ENCODE results near the gene SLC13A5. TPM values are rescaled to one million over a fixed set of nuclear protein-coding genes. Genes with fewer than 3 reads are reported as not detected.

The SLC13A5 gene
- total and polyA plus RNA-seq, 9 of the 15 experiments (the other 6 are each of a cell fraction or from before 2014, with no cell fraction given) = 0.04 TPM; not detected in 8

DNA sequence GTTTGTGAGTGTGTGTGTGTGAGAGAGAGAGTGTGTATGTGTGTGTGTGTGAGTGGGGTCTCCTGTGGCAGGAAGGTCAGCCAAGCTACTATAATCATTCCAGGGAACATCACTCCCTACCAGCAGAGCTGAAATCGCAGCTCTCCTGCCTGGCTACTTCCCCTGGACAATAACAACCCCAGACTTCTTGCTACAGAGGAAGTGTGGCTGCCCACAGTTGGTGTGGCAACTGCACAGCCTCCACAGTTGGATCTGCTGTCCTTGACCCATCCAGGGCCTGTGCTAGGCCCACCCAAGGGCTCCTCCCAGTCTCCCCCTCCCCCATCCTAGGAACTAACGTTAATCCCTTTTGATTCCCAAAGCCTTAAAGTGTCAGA is 1.5 kb downstream of the SLC13A5 start:
- H3K9me3 ChIP-seq (replicated peaks; ENCODE audit: control insufficient read depth, insufficient read depth, low read depth, low read length) = no peaks in the 10 kb centered on the region
- H3K79me2 ChIP-seq (ENCODE audit: control insufficient read depth, insufficient read depth, low read length) = no peaks in the 10 kb centered on the region
- no peak for ATAC-seq
- TF ChIP-seq BACH1 (tag; IDR thresholded peaks at IDR 0.05) (no peak), GABPB1 (CRISPR knock-in tag; IDR thresholded peaks at IDR 0.05) (no peak), POLR3A (IDR thresholded peaks at IDR 0.05; ENCODE audit: borderline replicate concordance, extremely low read depth, insufficient read depth, insufficient read length) (no peak)
- no peaks in the 10 kb centered on the region for H4K20me1 ChIP-seq (replicated peaks; ENCODE audit: control insufficient read depth, insufficient read depth, low read length)
- H3K9ac ChIP-seq (ENCODE audit: insufficient read depth in 1 of 2, low read depth in 2 of 2, low read length in 2 of 2) = no peak overlapping the region
- H3K27ac ChIP-seq (ENCODE audit: extremely low read depth, low read depth, low read length) = no peak overlapping the region
- no peak overlapping the region for H2AFZ ChIP-seq (ENCODE audit: low read depth, low read length)
- WGBS (ENCODE audit: insufficient coverage, low coverage, missing lambda C conversion rate) = 0% methylated on average over 2 of the region's 2 CpGs
- in situ Hi-C loops (cut with MboI) (no loop called here), intact Hi-C loops (cut with micrococcal nuclease) (no loop called here)
- H3K4me3 ChIP-seq = no peak overlapping the region
- H3K36me3 ChIP-seq (ENCODE audit: control insufficient read depth, insufficient read depth, low read length) = no peaks in the 10 kb centered on the region
- peaks cover 0 to 27% of the 10 kb centered on the region in 2 experiments; a peak in 2 of 5 replicates for H3K27me3 ChIP-seq (ENCODE audit: control insufficient read depth in 2 of 2, insufficient read depth in 2 of 2, low read length in 2 of 2)
- H3K9me1 ChIP-seq (ENCODE audit: control insufficient read depth, insufficient read depth, low read length) = no peaks in the 10 kb centered on the region
- H3K4me2 ChIP-seq (ENCODE audit: insufficient read depth, low read length) = no peak overlapping the region
- ChIA-PET POLR2A (no interaction called here), CTCF (ENCODE audit: low intra/inter-chr PET ratio) (no interaction called here)
- BruUV-seq (replicated peaks) = no TSS peak
- peaks cover 0 to 14% of the 10 kb centered on the region in 2 experiments; a peak in 2 of 5 replicates for H3K4me1 ChIP-seq (replicated peaks in 1 of 2; ENCODE audit: control insufficient read depth in 2 of 2, insufficient read depth in 2 of 2, low read length in 2 of 2)
- FAIRE-seq = no peak
- no peak for DNase-seq (ENCODE audit: extremely low read depth in 1 of 4, low spot score in 3 of 4)

DNA sequence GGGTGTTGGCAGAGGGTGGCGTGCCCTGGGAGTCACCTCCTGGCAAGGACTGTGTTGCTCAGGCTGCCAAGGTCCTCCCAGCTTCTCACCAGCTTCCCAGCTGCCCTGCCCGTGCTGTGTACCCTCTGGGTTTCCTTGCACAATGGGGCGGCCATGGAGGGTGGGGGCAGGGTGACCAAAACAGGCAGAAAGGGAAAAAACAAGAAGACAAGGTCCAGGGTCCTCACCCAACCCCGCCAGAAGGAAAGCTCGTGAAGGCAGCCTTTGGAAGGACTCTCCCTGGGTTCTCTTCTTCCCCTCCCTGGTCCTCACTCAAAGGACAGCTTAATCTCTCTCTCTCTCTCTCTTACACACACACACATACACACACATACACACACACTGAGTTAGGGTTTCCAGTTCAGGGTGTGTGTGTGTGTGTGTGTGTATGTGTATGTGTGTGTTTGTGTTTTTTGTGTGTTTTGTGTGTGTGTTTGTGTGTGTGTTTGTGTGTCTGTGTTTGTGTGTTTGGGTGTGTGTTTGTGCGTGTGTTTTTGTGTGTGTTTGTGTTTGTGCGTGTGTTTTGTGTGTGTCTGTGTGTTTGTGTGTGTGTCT is 2.0 kb downstream of the SLC13A5 start:
- Histone ChIP-seq H3K4me1 (replicated peaks in 1 of 2; ENCODE audit: control insufficient read depth in 2 of 2, insufficient read depth in 2 of 2, low read length in 2 of 2) (peaks cover 0 to 14% of the 10 kb centered on the region in 2 experiments; a peak in 2 of 5 replicates), H3K27me3 (ENCODE audit: control insufficient read depth in 2 of 2, insufficient read depth in 2 of 2, low read length in 2 of 2) (peaks cover 0 to 32% of the 10 kb centered on the region in 2 experiments; a peak in 3 of 5 replicates), H3K36me3 (ENCODE audit: control insufficient read depth, insufficient read depth, low read length) (no peaks in the 10 kb centered on the region), H4K20me1 (replicated peaks; ENCODE audit: control insufficient read depth, insufficient read depth, low read length) (no peaks in the 10 kb centered on the region), H2AFZ (ENCODE audit: low read depth, low read length) (no peak overlapping the region), H3K9me1 (ENCODE audit: control insufficient read depth, insufficient read depth, low read length) (no peaks in the 10 kb centered on the region), H3K4me2 (ENCODE audit: insufficient read depth, low read length) (no peak overlapping the region), H3K9ac (ENCODE audit: insufficient read depth in 1 of 2, low read depth in 2 of 2, low read length in 2 of 2) (no peak overlapping the region), H3K79me2 (ENCODE audit: control insufficient read depth, insufficient read depth, low read length) (no peaks in the 10 kb centered on the region), H3K27ac (ENCODE audit: extremely low read depth, low read depth, low read length) (no peak overlapping the region), H3K9me3 (replicated peaks; ENCODE audit: control insufficient read depth, insufficient read depth, low read depth, low read length) (no peaks in the 10 kb centered on the region), H3K4me3 (no peak overlapping the region)
- WGBS (ENCODE audit: insufficient coverage, low coverage, missing lambda C conversion rate) = 2% methylated on average over 6 of the region's 7 CpGs
- ATAC-seq (no peak), DNase-seq (ENCODE audit: extremely low read depth in 1 of 4, low spot score in 3 of 4) (no peak), FAIRE-seq (peak; percentile 56)
- no TSS peak for BruUV-seq (replicated peaks)
- in situ Hi-C loops (cut with MboI) = no loop called here
- ChIA-PET CTCF (ENCODE audit: low intra/inter-chr PET ratio) (no interaction called here), POLR2A (no interaction called here)
- intact Hi-C loops (cut with micrococcal nuclease) = no loop called here
- TF ChIP-seq, protein P1, sequence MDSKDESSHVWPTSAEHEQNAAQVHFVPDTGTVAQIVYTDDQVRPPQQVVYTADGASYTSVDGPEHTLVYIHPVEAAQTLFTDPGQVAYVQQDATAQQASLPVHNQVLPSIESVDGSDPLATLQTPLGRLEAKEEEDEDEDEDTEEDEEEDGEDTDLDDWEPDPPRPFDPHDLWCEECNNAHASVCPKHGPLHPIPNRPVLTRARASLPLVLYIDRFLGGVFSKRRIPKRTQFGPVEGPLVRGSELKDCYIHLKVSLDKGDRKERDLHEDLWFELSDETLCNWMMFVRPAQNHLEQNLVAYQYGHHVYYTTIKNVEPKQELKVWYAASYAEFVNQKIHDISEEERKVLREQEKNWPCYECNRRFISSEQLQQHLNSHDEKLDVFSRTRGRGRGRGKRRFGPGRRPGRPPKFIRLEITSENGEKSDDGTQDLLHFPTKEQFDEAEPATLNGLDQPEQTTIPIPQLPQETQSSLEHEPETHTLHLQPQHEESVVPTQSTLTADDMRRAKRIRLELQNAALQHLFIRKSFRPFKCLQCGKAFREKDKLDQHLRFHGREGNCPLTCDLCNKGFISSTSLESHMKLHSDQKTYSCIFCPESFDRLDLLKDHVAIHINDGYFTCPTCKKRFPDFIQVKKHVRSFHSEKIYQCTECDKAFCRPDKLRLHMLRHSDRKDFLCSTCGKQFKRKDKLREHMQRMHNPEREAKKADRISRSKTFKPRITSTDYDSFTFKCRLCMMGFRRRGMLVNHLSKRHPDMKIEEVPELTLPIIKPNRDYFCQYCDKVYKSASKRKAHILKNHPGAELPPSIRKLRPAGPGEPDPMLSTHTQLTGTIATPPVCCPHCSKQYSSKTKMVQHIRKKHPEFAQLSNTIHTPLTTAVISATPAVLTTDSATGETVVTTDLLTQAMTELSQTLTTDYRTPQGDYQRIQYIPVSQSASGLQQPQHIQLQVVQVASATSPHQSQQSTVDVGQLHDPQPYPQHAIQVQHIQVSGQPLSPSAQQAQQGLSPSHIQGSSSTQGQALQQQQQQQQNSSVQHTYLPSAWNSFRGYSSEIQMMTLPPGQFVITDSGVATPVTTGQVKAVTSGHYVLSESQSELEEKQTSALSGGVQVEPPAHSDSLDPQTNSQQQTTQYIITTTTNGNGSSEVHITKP (IDR thresholded peaks at IDR 0.05; ENCODE audit: partially characterized antibody) = no peak
- TF ChIP-seq, protein P2, sequence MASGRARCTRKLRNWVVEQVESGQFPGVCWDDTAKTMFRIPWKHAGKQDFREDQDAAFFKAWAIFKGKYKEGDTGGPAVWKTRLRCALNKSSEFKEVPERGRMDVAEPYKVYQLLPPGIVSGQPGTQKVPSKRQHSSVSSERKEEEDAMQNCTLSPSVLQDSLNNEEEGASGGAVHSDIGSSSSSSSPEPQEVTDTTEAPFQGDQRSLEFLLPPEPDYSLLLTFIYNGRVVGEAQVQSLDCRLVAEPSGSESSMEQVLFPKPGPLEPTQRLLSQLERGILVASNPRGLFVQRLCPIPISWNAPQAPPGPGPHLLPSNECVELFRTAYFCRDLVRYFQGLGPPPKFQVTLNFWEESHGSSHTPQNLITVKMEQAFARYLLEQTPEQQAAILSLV (tag; IDR thresholded peaks at IDR 0.05) = no peak
- TF ChIP-seq TSC22D4 (tag; IDR thresholded peaks at IDR 0.05) (no peak), ZC3H8 (IDR thresholded peaks at IDR 0.05) (no peak), ETS2 (tag; IDR thresholded peaks at IDR 0.05; ENCODE audit: borderline replicate concordance, poor library complexity, severe bottlenecking) (no peak)
- TF ChIP-seq, protein P3, sequence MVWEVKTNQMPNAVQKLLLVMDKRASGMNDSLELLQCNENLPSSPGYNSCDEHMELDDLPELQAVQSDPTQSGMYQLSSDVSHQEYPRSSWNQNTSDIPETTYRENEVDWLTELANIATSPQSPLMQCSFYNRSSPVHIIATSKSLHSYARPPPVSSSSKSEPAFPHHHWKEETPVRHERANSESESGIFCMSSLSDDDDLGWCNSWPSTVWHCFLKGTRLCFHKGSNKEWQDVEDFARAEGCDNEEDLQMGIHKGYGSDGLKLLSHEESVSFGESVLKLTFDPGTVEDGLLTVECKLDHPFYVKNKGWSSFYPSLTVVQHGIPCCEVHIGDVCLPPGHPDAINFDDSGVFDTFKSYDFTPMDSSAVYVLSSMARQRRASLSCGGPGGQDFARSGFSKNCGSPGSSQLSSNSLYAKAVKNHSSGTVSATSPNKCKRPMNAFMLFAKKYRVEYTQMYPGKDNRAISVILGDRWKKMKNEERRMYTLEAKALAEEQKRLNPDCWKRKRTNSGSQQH (CRISPR knock-in tag; IDR thresholded peaks at IDR 0.05) = 0 out of 2 replicates have a peak, but pooled peaks have one; percentile 32
